Stimulated activated CD8-positive, alpha-beta memory T cell treated with anti-CD3 and anti-CD28 coated beads, Interleukin-7, amount 100 ng/mL, for 24 hours (primary cell): Measurements from ENCODE around the gene SH3BGR.
A peak's percentile ranks its signal among the peaks of the same experiment; 100 is the strongest.
"Not testable (repeated sequence)": the region's sequence is repeated elsewhere in the genome, so short reads cannot be mapped to it uniquely, and the experiment has no call there.

Experiments
- DNase-seq: peaks from one replicate; pipeline ENCODE4 v3.0.0-alpha.2; 2020; ENCODE audit warnings: low read depth

SH3BGR gene

DNA sequence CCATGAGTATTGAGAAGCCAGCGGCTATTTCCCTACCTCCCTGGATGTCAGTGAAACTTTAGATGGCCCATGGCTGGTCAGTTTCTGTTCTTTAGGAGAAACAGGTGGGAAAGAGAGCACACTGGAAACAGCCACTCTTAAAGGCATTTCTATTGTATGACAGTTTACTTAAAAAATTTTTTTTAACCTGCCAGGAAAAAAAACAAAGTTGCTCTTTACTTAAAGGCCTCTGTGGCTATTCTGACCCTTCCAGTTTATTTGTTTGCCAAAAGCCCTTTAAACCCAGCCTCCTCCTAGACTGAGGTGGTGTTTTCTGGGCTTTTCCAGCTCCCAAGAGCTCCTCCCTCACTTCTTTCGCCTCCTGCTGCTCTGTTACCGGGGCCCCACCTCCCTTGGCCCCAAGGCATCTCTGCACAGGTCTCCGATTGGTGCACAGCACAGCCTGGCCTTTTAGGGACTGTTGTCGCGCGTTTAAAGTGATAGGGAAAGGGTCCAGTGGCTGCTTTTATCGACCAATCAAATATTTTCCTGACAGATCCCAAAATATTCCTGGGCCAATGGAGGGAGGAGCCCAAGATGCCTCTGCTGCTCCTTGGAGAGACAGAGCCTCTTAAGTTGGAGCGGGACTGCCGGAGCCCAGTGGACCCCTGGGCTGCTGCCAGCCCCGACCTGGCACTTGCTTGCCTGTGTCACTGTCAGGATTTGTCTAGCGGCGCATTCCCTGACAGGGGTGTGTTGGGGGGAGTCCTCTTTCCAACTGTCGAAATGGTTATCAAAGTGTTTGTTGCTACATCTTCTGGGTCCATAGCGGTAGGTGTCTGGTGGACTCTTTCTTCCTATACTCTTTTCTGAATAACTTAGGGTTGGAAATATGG lies at the start of gene SH3BGR:
Gene SH3BGR, plus strand, starts transcription at position 639 of the 875 bp plus-strand sequence. Its CDS starts 127 bp downstream, at position 766.
- no peak for DNase-seq

DNA sequence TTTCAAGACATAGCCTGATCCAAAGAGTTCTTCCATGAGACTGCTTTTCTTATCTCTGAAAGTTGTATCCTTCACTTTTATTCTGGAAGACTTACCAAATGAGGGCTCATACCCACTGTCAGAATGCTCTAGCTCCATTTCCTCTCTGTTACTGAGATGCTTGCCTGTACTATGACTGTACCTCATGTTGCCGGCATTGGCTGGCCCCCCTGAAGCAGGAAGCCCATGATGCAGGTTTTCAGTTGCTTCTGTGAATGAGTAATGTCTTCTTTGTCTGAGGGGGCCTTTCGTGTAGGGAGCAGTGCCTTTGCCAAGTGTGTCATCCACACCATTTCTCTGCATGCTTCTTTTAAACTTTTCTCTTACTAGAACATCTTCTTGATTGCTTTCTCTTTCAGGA lies 45.7 kb upstream of the SH3BGR start:
- DNase-seq: no peak

DNA sequence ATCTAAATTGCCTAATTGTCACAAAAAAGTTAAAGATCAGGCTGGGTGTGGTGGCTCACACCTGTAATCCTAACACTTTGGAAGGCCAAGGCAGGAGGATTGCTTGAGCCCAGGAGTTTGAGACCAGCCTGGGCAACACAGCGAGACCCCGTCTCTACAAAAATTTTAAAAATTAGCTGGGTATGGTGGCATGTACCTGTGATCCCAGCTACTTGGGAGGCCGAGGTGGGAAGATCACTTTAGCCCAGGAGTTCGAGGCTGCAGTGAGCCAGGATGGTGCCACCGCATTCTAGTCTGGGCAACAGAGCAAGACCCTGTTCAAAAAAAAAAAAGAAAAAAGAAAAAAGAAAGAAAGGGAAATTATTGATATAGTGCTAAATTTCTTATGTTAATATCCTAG lies 32.6 kb upstream of the SH3BGR start:
- DNase-seq: not testable (repeated sequence)

DNA sequence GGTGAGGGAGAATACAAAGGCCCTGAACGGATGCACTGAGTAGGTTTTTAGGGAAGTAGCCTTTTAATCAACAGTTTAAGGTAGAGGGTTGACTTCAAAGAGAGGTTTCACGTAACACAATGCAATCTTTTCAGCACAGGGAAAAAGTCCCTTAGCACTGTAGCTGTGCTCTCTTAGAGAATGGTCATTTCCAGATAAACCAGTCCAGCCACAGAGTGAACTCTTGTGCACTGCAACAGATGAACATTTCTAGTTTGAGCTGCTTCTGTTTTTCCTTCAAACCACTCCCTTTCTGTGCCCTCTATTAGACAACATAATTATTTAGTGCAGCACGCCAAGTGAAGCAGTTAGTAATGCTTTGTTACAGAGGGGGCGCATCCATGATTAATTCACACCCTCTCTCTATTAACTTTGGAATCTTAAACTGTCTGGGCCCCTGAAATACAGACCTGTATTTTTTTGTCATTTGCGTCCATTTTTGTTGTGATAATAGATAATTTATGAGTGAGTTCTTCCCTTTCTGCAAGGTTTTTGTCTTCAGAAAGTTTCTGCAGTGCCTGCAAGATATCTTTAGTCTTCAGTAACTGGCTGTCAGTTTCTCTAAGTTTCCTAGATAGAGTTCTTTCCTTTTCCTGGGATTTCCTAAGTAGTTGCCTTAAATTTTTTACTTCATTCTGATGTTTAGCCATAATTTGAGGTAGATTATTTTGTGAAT lies 29.1 kb upstream of the SH3BGR start:
- no peak for DNase-seq

DNA sequence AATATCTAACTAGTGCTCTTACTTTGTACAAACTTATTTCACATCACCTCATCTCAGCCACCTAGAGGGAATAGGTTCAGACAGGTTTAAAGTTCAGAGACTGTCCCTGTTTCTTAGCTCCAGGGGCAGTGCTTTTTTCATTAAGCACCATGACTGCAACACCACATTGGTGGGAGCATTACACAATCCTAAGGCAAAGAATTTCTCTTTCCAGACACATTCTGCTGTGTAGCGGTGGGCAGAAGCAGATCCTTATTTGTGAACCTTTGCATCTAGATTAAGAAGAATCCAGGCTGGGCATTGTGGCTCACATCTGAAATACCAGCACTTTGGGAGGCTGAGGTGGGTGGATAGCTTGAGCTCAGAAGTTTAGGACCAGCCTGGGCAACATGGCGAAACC lies 22.3 kb upstream of the SH3BGR start:
- DNase-seq: no peak

DNA sequence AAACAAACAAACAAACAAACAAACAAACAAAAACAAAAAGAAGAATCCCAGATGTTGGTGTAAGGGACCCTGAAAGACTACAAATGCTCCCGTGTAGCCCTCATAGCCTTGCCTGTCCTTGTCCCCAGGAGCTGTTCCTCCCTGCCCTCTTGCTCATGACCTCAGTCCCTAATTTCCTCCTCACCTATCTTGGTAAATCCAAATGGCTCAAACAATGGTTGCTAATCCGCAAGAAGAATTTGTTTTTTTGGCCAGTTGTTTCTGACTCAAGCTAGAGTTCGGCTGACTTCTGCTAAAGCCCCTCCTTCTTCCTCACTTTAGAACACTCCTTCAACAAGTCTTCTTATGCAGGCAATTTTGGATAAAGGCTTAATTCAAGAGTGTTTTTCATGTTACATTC lies 21.8 kb upstream of the SH3BGR start:
- DNase-seq: no peak

DNA sequence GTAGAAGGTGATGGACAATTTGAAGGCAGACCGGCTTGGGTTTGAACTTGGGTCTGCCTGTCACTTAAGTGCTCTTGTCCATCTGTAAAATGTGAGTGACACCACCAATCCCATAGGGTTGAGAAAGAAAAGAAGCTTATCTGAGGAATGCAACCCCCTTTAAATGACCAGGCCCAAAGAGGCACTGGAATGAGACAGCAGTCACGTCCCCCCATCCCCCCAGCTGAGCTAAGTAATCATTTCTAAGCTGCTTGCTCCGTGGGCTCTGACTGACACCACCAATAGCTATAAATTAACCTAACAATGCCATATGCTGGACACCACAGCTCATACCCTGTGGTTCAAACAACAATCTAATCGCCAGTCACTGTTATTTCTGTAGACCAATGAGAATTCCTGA lies 21.3 kb upstream of the SH3BGR start:
- DNase-seq: no peak

DNA sequence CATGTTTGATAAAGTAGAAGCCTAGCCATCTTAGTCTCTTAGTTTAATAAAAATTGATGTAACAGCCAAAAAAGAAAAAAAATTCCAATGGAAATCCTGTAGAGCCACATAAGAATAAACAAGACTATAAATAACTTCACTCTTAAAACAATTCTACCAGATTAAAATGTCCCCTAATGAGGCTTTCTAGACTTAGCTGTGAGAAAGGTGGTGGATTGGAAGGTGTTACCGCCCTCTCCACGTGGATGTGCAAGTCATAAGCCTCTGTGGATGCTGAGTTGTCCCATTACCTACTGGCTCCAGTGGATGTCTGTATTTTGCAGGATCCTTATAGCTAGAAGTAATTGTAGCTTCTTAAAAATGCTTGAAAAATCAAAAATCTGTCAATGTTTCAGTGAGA lies 20.8 kb upstream of the SH3BGR start:
- no peak for DNase-seq

DNA sequence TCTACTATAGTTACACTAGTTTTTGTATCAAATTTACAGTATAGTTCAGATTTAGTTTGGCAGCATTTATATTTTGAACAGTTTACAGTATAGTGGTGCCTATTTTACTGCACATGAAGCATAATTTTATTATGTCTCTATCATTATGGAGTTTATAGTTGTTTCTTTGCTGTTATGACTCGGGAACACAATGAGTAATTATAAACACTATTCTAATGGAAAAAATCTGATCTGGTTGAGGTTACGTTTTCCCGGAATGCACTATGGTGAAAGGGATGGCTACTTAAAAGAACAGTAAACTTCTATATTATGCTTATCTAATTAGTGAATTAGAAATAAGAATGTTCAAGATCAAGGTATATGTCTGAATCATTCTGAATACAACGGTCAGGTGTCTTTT lies 16.8 kb upstream of the SH3BGR start:
- DNase-seq: no peak

DNA sequence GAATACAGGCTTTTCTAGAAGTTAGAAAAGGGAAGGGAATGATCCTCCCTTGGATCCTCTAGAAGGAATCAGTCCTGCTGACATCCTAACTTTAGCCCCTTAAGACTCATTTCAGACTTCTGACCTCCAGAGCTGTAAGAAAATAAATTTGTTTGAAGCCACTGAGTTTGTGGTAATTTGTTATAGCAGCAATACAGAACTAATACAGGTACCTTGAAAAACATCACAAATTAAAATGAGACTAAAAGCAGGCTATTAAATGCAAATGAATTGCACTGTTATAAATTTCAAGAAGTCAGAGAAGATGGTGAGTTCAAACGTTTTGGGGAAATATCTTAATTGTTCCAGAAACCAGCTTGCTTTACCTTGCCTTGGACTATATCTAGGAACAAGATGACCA lies 12.5 kb upstream of the SH3BGR start:
- DNase-seq: no peak

DNA sequence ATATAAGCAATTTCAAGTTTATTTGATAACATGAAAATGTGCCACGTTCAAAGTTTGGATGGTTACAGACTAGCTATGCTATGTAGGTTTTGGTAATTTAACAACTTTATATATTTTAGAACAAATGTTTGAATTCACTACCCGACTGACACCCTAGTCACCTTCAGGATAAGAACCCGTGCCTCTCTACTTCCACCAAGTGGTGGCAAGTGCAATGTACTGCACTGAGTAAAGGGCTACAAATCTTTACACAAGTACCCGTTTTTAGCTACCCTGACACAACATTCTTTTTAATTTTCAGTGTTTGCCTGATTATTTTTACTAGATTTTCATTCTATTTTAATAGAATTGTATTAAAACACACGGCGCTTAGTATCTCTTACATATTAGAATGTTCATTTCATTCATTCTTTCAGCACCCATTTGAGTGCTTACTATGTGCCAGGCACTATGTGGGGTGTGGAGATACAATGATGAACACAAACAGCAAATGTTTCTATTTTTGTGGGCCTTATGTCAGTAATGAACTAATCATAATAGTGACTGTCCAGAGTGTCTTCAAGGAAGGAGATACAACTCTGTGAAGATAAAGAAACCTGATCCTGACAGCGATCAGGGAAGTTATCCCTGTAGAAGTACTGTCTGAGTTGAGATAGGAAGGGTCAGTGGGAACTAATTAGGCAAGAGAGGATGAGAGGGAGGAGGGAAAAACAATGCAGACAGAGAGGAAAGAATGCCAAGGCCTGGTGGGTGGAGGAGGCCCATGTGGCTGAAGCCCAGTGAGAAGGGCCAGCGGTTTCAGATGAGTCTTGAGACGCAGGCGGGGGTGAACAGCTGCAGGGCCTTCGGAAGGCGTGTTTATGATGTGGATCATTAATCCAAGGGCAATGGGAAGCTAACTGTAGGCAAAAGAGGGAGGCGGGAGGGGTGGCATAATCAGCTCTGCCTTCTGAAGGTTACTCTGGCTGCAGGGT lies 10.0 kb upstream of the SH3BGR start:
- no peak for DNase-seq

DNA sequence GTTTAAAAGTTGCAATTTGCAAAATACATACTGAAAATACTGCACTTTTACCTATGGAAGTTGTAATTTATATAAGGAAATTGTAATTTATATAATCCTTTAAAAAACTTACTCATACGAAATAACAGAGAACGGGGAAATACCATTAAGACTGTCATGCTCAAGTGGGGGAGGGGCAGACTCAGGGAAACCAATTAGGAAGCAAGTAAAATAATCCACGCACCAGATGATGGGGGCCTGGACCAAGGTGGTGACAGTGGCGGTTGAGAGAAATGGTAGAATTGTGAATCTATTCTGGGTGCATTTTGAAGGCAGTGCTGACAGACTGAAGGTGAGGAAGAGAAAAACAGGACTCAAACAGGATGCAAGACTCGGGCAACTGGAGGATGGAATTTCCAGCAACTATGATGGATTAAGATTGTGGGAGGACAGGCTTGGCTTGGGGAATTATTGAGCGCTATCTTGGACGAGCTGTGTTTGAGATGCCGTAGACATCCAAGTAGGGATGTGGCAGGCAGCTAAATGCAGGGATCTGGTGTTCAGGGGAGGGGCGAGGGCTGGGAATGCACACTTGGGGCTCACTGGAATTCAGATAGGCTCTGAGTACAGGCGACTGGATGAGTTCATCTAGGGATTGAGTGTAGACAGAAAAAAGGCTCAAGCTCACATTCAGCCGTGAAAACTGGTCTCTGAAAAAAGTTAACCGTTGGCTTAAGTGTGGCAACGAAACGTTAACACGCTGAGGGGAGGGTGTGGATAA lies 7.2 kb upstream of the SH3BGR start:
- no peak for DNase-seq

DNA sequence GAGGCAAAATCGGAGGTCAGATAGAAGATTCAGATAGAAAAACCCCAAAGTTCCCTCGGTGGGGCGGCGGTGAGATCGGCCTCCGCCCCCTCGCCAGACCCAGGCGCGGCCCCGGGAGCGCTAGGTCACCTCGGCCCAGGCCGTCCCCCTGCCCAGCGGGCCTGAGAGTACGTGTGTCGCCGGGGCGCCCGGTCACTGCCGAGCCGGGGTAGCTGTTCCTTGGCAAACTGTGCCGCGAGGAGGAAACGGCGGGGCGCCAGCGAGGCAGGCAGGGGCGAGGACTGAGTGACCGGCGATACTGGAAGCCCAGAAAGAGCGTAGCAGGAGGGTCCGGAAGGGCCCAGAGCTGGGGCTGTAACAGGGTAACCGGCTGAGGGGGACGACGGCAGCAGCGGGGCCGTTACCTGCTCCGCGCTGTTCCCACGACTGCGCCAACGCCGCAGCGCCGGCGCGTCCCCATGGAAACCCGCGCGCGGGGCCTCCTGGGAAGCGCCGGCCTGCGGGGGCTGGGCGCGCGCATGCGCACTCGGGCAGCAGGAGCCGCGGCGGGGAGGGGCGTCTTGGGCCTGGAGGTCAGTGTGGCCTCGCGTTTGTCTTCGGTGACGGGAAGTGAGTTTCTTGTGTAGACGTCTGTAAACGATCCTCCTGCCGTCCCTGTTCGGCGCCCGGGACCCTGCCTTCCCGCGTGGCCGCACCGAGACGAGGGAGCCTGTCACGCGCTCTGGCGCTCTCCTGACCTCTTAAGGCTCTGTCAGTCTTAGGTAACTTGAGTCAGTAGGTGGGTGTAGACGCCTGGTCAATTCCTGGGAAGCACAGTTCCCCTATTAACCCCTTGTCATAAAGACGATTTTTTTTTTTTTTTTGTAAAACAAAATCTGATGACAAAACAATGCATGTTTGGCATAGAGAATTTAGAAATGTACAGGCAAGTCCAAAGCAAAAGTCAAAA lies 6.2 kb upstream of the SH3BGR start, which contains the start of gene LCA5L:
Gene LCA5L, minus strand, starts transcription at position 458 of the 949 bp plus-strand sequence. CDS start 17,285 bp downstream, outside the sequence.
- peak; percentile 78 for DNase-seq

DNA sequence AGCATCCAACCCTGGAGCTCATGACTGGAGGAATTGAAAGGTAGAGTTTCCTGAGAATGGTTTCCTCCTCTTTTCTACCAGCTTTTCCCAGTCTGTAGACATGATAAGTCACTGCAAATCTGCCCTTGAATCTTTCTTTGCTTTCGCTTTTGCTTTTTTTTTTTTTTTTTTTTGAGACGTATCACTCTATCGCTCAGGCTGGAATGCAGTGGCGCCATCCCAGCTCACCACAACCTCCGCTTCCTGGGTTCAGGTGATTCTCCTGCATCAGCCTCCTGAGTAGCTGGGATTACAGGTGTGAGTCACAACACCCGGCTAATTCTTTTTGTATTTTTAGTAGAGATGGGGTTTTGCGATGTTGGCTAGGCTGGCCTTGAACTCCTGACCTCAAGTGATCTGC lies 4.5 kb upstream of the SH3BGR start:
- no peak for DNase-seq

DNA sequence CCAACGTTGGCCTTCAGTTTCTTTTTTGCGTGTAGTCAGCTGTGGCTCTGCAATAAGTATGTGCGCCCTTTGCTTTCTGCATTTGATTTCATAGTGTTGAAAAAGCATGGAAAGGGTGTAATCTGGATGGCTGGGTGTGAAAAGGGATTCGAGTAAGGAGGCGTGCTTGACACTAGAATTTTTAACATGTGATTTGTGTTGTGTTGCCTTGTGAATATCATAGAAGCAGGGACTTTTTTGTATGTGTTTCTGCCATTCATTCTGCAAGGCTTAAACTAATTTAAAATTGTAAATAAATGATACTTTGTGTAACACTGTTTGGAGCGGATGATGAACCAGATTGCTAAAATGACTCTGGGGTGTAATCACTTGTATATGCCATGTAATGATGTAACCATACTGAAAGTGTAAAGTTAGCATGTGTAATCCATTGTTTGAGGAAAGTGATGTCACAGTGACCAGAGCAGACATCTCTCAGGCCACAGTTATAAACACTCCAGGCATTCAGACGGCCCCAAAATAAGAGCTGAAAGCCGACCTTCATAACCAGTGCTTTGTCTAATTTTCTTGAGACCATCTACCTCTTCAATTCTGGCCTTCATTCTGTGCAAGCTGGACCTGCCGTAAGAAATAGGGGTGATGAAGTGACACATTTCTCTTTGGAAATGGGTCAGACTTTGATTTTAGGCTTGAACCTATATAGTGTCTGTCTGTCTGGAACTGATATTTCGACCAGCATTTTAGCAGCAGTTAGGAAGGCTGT lies 618 bp downstream of the SH3BGR start:
- no peak for DNase-seq

DNA sequence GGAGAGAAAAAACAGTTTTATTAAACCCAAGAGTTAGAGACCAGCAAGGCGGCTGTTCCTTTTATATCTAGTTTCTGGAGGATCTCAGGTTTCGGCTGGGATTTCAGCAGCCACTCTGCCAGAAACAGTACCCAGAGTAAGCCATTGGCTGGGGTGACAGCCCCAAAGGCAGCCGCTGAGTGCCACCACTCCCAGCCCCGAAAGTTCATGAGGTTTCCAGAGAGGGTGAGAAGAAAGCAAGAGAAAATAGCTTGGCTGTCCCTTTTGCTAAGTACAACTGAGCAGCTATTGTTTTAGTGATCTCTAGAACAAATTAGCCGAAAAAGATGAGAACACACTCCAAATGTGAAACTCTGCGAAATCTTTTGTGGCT lies 1.2 kb downstream of the SH3BGR start:
- DNase-seq: no peak

DNA sequence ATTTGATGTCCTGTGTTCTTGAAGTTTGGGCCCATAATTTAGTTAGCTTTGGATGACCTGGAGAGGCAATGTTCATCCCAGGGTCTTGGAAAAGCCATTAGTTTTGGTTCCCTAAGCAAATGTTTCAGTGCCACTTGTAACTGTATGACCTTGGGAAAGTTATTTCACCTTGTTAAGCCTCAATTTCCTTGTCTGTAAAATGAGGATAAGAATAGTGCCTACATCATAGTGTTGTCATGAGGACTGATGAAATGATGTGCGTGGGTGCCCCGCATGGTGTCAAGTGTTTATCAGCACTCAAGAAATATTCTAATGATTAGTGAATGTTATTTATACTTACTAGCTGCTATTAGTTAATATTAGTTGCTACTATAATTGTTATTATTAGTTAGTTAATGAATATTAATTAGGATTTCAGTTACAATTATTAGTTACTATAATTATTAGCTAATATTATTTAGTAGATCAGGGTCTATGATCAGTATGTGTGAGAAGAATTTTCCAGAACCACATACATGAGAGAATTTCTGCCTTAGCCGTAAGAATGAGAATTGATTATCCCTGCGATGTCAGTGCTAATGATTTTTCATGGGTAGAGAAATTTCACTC lies 1.9 kb downstream of the SH3BGR start:
- no peak for DNase-seq

DNA sequence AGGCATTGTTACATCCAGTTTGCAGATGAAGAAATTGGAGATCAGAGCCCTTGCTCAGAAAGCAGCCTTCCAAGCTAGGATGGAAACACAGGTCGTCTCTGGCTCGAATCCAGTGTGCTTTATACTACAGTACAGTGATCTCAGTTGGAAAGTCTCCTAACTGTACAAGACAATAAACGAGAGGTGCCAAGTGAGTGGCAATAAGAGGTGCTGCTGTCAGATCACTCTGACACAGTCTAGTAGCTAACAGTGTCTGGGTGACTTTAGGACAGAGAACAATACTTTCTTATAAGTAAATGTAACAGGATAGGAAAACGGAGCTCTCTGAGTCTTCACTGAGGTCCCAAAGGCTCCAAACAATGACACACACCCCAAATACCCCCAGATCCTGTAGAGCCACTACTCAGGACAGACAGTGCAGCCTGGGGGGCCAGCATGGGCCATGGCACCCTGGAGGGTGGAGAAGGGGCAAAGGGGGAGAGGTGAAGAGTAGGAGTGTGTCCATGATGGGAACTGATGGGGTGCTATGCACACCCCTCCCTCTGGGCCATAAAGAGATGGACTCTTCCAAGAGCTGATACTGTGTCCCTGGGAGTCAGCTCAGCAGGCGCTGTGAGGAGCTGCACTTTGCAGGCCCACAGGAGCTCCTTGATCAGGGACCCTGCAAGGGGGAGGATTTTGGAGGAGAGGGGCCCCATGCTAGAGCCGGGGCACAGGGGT lies 3.3 kb downstream of the SH3BGR start:
- DNase-seq: no peak
